Mammary epithelial cell (primary cell): ENCODE data around the gene RNF223.

Experiments used
- CTCF ChIP-seq, 2 donors: IDR thresholded peaks in 1 of 2; conservative IDR thresholded peaks in 1 of 2; 2 replicates each; pipeline ENCODE4 v1.5.1; 2011 to 2012; ENCODE audit warnings: inconsistent platforms in 2 of 2, low read length in 2 of 2, mild to moderate bottlenecking in 2 of 2, control low read depth in 1 of 2, low read depth in 1 of 2; ENCODE audit not compliant: insufficient read depth in 1 of 2; ENCODE audit errors: extremely low read depth in 1 of 2
- EZH2 ChIP-seq: IDR thresholded peaks from 2 replicates; pipeline ENCODE4 v1.6.1; 2012; ENCODE audit warnings: low read length, inconsistent platforms, borderline replicate concordance

GRCh38 chr1:1118876-1119220, 44.7 kb upstream of the RNF223 start:
- TF ChIP-seq CTCF (conservative IDR thresholded peaks at IDR 0.05 in 1 of 2, IDR thresholded peaks at IDR 0.05 in 1 of 2; ENCODE audit: extremely low read depth in 1 of 2, insufficient read depth in 1 of 2, low read depth in 1 of 2, low read length in 2 of 2) (no peak), EZH2 (no peak)
